ENCODE results near the gene OTUB2. TPM values are rescaled to one million over a fixed set of nuclear protein-coding genes. Genes with fewer than 3 reads are reported as not detected.

OTUB2 gene
- total and polyA plus RNA-seq, 2 donors (not counting 3 experiments of a cell fraction or from before 2014, with no cell fraction given) = 0.70 to 1.6 TPM

DNA sequence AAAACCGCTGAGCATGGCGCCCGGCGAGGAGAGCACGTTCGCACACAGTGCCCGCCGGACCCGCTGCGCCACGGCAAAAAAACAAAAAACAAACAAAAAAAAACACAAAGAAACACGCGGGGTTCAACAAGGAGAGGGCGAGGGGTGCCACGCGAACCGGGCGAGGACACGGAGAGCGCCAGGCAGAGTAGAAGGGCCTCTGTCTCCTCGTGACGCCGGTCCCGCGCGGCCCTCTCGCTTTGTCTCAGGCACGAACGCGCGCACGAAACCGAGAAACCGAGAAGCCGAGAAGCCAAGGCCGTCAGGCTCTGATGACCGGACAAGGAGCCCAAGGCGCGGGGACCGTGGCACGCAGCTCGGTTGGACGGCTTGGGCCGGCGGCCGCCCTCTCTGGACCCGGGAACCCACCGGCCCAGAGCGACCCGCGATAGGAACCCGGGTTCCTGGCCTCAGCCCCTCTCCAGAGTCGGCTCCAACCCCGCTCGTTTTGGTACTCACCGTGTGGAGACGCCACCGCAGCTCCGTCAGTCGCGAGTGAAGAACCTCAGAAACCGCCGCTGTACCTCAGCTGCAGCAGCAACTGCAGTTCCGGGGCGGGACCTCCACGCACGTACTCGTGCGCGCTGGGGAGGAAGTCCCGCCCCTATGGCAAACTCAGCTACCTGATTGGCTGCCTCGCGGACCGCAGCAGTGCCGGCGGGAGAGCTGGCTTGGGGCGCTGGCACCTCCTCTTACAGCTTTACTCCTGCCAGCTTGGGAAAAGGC is 54.7 kb downstream of the OTUB2 start, which contains the start of the genes DDX24 and IFI27L1:
DDX24 (minus strand) TSS at position 582 of the 765 bp plus-strand sequence. CDS start 1,460 bp downstream, outside the sequence.
IFI27L1 (plus strand) TSS at position 690 of the 765 bp plus-strand sequence. CDS start 15,628 bp downstream, outside the sequence.
- ChIA-PET CTCF (interaction anchor here (0.6 to 2.9 kb wide), 10 partner anchors 14 to 61 kb away, joined by 3 to 16 read pairs (median 4); partner anchors contain the start of gene IFI27L2), POLR2A (interaction anchor here (0.7 to 2.0 kb wide), 5 partner anchors 12 to 52 kb away, joined by 3 to 5 read pairs (median 4); partner anchors contain the start of genes IFI27 and IFI27L2)
- H3K27ac ChIP-seq (ENCODE audit: insufficient read depth, low read depth, low read length) = peak within 1 kb of the TSS; percentile 80
- dilution Hi-C loops (cut with MboI; ENCODE audit: extremely low pct_ligation_motif_present, low sequenced_read_pairs) = no loop called here
- no peaks in the 10 kb centered on the region for H3K9me1 ChIP-seq (replicated peaks; ENCODE audit: control insufficient read depth, extremely low read depth, insufficient read depth, low read length)
- DNase-seq (ENCODE audit: low read depth, low spot score) = peak; percentile 97
- peaks cover 29% of the 10 kb centered on the region for H3K4me1 ChIP-seq (ENCODE audit: control insufficient read depth, extremely low read depth, insufficient read depth, low read length)
- peak within 1 kb of the TSS; percentile 67 to 88 (median 82) for H3K4me3 ChIP-seq (replicated peaks in 1 of 3; ENCODE audit: insufficient read depth in 1 of 3, low read depth in 1 of 3, low read length in 3 of 3)
- BruUV-seq (replicated peaks) = no TSS peak
- intact Hi-C loops (cut with micrococcal nuclease) = loop anchor here (1.0 to 5.0 kb wide), 4 partner anchors 30 to 91 kb away; partner anchors contain the start of gene PPP4R4
- peak within 1 kb of the TSS; percentile 89 for H3K9ac ChIP-seq (replicated peaks; ENCODE audit: extremely low read depth, insufficient read depth, low read length)
- H3K79me2 ChIP-seq (ENCODE audit: control insufficient read depth, insufficient read depth, low read length) = peaks cover 51% of the 10 kb centered on the region
- H2AFZ ChIP-seq (ENCODE audit: low read depth, low read length) = peak within 1 kb of the TSS; percentile 78
- no peaks in the 10 kb centered on the region for H3K9me3 ChIP-seq (replicated peaks; ENCODE audit: control insufficient read depth, insufficient read depth, low read length)
- peaks cover 4% of the 10 kb centered on the region for H4K20me1 ChIP-seq (replicated peaks; ENCODE audit: control insufficient read depth, extremely low read depth, insufficient read depth, low read length)
- H3K27me3 ChIP-seq (ENCODE audit: control insufficient read depth in 2 of 2, insufficient read depth in 2 of 2, low read length in 2 of 2) = no peaks in the 10 kb centered on the region
- peaks cover 3 to 5% of the 10 kb centered on the region in 2 experiments for H3K36me3 ChIP-seq (ENCODE audit: control insufficient read depth in 2 of 2, extremely low read depth in 1 of 2, insufficient read depth in 2 of 2, low read length in 2 of 2)
- peak within 1 kb of the TSS; percentile 95 for H3K4me2 ChIP-seq (ENCODE audit: insufficient read depth, low read length)
- TF ChIP-seq POLR2A (IDR thresholded peaks at IDR 0.05; ENCODE audit: low read depth, low read length) = peak; percentile 95
- TF ChIP-seq POLR2AphosphoS5 (IDR thresholded peaks at IDR 0.05; ENCODE audit: insufficient read depth, low read depth, low read length) = peak; percentile 66
- no peak for TF ChIP-seq JUN (IDR thresholded peaks at IDR 0.05; ENCODE audit: borderline replicate concordance, insufficient read depth, insufficient read length, low read depth)
- TF ChIP-seq EZH2 (IDR thresholded peaks at IDR 0.05; ENCODE audit: borderline replicate concordance, low read depth, low read length, severe bottlenecking) = no peak
- peak; percentile 84 for FAIRE-seq

DNA sequence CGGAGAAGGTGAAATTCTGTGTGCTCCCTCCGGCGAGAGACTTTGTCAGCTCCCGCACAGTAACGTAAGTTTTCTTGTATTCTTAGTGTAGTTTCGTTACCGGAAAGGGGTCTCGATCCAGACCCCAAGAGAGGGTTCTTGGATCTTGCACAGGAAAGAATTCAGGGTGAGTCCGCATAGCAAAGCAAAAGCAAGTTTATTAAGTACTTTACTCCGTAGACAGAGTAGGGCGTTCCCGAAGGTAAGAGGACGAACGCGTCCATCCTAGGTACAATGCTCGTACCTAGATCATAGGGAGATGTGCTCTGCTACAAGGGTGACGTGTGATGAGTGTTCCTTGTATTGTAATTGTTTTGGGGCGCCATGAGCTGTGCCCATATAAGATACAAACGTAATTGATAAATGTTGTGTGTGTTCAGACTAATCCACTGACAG is 55.3 kb downstream of the OTUB2 start:
- Histone ChIP-seq H3K9ac (replicated peaks; ENCODE audit: extremely low read depth, insufficient read depth, low read length) (peak overlapping the region; percentile 89), H3K4me3 (replicated peaks in 1 of 3; ENCODE audit: insufficient read depth in 1 of 3, low read depth in 1 of 3, low read length in 3 of 3) (peak overlapping the region; percentile 67 to 88 (median 82)), H3K27me3 (ENCODE audit: control insufficient read depth in 2 of 2, insufficient read depth in 2 of 2, low read length in 2 of 2) (no peaks in the 10 kb centered on the region), H3K4me1 (ENCODE audit: control insufficient read depth, extremely low read depth, insufficient read depth, low read length) (peaks cover 29% of the 10 kb centered on the region), H3K9me3 (replicated peaks; ENCODE audit: control insufficient read depth, insufficient read depth, low read length) (no peaks in the 10 kb centered on the region), H2AFZ (ENCODE audit: low read depth, low read length) (peak overlapping the region; percentile 78), H3K36me3 (ENCODE audit: control insufficient read depth in 2 of 2, extremely low read depth in 1 of 2, insufficient read depth in 2 of 2, low read length in 2 of 2) (peaks cover 3 to 5% of the 10 kb centered on the region in 2 experiments), H4K20me1 (replicated peaks; ENCODE audit: control insufficient read depth, extremely low read depth, insufficient read depth, low read length) (no peaks in the 10 kb centered on the region), H3K79me2 (ENCODE audit: control insufficient read depth, insufficient read depth, low read length) (peaks cover 45% of the 10 kb centered on the region), H3K9me1 (replicated peaks; ENCODE audit: control insufficient read depth, extremely low read depth, insufficient read depth, low read length) (no peaks in the 10 kb centered on the region), H3K27ac (ENCODE audit: insufficient read depth, low read depth, low read length) (peak overlapping the region; percentile 80), H3K4me2 (ENCODE audit: insufficient read depth, low read length) (peak overlapping the region; percentile 66)
- ChIA-PET CTCF (interaction anchor here (0.6 to 2.9 kb wide), 10 partner anchors 15 to 141 kb away, joined by 3 to 16 read pairs (median 5); partner anchors contain the start of gene IFI27L2), POLR2A (interaction anchor here (0.7 to 2.0 kb wide), 5 partner anchors 11 to 51 kb away, joined by 3 to 5 read pairs (median 4); partner anchors contain the start of genes IFI27 and IFI27L2)
- FAIRE-seq = no peak
- TF ChIP-seq MYC (IDR thresholded peaks at IDR 0.05; ENCODE audit: low read depth, low read length) (no peak), FOS (IDR thresholded peaks at IDR 0.05; ENCODE audit: borderline replicate concordance, insufficient read depth, low read length) (no peak), POLR2AphosphoS5 (IDR thresholded peaks at IDR 0.05; ENCODE audit: insufficient read depth, low read depth, low read length) (no peak), JUN (IDR thresholded peaks at IDR 0.05; ENCODE audit: borderline replicate concordance, insufficient read depth, insufficient read length, low read depth) (no peak), POLR2A (IDR thresholded peaks at IDR 0.05; ENCODE audit: low read depth, low read length) (no peak), GATA2 (IDR thresholded peaks at IDR 0.05; ENCODE audit: insufficient read depth, insufficient read length, low read depth, low read length) (no peak), EZH2 (IDR thresholded peaks at IDR 0.05; ENCODE audit: borderline replicate concordance, low read depth, low read length, severe bottlenecking) (no peak)
- TF ChIP-seq, protein P1, sequence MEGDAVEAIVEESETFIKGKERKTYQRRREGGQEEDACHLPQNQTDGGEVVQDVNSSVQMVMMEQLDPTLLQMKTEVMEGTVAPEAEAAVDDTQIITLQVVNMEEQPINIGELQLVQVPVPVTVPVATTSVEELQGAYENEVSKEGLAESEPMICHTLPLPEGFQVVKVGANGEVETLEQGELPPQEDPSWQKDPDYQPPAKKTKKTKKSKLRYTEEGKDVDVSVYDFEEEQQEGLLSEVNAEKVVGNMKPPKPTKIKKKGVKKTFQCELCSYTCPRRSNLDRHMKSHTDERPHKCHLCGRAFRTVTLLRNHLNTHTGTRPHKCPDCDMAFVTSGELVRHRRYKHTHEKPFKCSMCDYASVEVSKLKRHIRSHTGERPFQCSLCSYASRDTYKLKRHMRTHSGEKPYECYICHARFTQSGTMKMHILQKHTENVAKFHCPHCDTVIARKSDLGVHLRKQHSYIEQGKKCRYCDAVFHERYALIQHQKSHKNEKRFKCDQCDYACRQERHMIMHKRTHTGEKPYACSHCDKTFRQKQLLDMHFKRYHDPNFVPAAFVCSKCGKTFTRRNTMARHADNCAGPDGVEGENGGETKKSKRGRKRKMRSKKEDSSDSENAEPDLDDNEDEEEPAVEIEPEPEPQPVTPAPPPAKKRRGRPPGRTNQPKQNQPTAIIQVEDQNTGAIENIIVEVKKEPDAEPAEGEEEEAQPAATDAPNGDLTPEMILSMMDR (IDR thresholded peaks at IDR 0.05; ENCODE audit: extremely low read depth in 1 of 2, insufficient read depth in 1 of 2, low read depth in 1 of 2, low read length in 2 of 2) = no peak
- TF ChIP-seq, protein P2, sequence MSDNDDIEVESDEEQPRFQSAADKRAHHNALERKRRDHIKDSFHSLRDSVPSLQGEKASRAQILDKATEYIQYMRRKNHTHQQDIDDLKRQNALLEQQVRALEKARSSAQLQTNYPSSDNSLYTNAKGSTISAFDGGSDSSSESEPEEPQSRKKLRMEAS (IDR thresholded peaks at IDR 0.05; ENCODE audit: insufficient read depth, insufficient read length) = no peak
- intact Hi-C loops (cut with micrococcal nuclease) = loop anchor here (1.0 to 5.0 kb wide), 4 partner anchors 30 to 91 kb away; partner anchors contain the start of gene PPP4R4
- TSS peak; percentile 61 for BruUV-seq (replicated peaks)
- no peak for DNase-seq (ENCODE audit: low read depth, low spot score)
- dilution Hi-C loops (cut with MboI; ENCODE audit: extremely low pct_ligation_motif_present, low sequenced_read_pairs) = no loop called here
